ENCODE data around the gene UVRAG. TPM values are rescaled to one million over a fixed set of nuclear protein-coding genes. Genes with fewer than 3 reads are reported as not detected.
"Not testable (repeated sequence)": the region's sequence is repeated elsewhere in the genome, so short reads cannot be mapped to it uniquely, and the experiment has no call there.

The UVRAG gene
- total RNA-seq, 4 donors from 2014 or later = 14.6 to 28.0 (median 20.7) TPM

DNA sequence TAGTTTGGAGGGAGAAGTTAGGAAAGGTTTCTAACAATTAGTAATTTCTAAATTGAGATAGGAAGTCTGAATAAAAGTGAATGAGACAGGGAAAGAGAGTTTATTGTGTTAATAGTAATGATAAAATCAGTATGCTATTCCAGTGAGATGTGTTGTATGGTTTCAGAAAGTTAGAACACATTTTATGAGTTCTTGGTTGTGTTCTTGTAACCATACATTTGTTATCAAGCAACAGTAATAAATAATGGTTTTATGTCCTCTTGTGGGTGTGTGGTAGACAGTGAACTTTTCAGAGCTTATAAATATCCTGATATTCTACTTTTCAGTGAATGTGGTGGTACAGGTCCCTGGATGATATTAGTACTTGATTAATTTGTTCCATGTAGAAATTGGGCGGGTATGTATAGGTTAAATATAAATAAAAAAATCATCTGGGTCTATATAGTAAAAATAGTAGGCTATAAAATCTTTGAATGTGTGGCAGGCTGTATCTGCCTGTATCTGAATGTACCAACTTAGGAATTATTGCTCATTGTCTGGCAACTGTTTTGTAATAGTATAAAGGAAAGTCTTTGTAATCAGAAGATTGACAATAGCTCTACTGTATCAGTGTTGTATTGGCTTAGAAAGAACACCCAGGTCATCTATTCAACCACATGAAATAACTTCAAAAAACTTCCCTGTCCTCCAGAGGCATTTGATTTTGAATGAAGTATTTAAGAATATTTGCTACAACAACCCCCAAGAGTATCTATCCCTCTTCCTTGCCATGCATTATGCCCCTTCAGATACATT is 54.8 kb downstream of the UVRAG start:
- no peak for DNase-seq (ENCODE audit: low spot score in 2 of 2)
- 64 to 83% methylated on average over 1 of the region's 1 CpG for WGBS, 2 donors
- TF ChIP-seq, protein P1, sequence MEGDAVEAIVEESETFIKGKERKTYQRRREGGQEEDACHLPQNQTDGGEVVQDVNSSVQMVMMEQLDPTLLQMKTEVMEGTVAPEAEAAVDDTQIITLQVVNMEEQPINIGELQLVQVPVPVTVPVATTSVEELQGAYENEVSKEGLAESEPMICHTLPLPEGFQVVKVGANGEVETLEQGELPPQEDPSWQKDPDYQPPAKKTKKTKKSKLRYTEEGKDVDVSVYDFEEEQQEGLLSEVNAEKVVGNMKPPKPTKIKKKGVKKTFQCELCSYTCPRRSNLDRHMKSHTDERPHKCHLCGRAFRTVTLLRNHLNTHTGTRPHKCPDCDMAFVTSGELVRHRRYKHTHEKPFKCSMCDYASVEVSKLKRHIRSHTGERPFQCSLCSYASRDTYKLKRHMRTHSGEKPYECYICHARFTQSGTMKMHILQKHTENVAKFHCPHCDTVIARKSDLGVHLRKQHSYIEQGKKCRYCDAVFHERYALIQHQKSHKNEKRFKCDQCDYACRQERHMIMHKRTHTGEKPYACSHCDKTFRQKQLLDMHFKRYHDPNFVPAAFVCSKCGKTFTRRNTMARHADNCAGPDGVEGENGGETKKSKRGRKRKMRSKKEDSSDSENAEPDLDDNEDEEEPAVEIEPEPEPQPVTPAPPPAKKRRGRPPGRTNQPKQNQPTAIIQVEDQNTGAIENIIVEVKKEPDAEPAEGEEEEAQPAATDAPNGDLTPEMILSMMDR (IDR thresholded peaks at IDR 0.05) = no peak
- no peak for TF ChIP-seq POLR2A (IDR thresholded peaks at IDR 0.05)
- intact Hi-C loops (cut with DNase I; ENCODE audit: low total_unique reads) = no loop called here
- no peak overlapping the region for H3K4me3 ChIP-seq (ENCODE audit: low read depth, poor library complexity, severe bottlenecking)

DNA sequence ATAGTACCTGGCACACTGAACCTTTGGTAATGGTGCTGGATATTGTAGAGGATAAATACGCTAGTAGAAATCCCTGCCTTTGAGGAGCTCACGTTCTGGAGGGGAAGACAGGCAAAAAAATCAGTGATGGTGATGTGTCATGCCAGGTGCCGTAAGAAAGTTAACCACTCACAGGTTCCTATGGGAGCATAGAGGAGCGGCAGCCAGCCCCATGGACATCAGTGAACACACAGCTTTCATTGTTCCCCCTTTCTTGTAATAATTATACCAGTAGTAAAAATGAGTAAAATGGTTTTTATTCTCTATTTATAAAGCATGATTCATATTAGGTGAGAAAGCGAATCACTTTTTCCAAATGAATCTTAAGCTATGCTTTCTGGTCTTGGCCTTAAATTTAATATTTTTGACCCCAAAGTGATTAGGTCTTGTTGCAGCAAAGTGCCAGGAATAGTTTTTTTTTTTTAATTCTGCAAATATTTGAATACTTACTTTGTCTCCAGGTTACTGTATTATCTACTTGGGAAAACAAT is 57.9 kb downstream of the UVRAG start:
- intact Hi-C loops (cut with DNase I; ENCODE audit: low total_unique reads) = no loop called here
- TF ChIP-seq, protein P1 (IDR thresholded peaks at IDR 0.05) = no peak
- TF ChIP-seq POLR2A (IDR thresholded peaks at IDR 0.05) = no peak
- no peak for DNase-seq (ENCODE audit: low spot score in 2 of 2)
- no peak overlapping the region for H3K4me3 ChIP-seq (ENCODE audit: low read depth, poor library complexity, severe bottlenecking)
- WGBS, 2 donors = 64 to 65% methylated on average over 5 of the region's 5 CpGs

GRCh38 chr11:75873417-75874221 is 58.6 kb downstream of the UVRAG start:
- no peak overlapping the region for H3K4me3 ChIP-seq (ENCODE audit: low read depth, poor library complexity, severe bottlenecking)
- no peak for TF ChIP-seq POLR2A (IDR thresholded peaks at IDR 0.05)
- TF ChIP-seq, protein P1 (IDR thresholded peaks at IDR 0.05) = no peak
- 82 to 84% methylated on average over 8 of the region's 8 CpGs for WGBS, 2 donors
- intact Hi-C loops (cut with DNase I; ENCODE audit: low total_unique reads) = no loop called here
- no peak for DNase-seq (ENCODE audit: low spot score in 2 of 2)

GRCh38 chr11:75874684-75875341 is 59.8 kb downstream of the UVRAG start:
- intact Hi-C loops (cut with DNase I; ENCODE audit: low total_unique reads) = no loop called here
- no peak overlapping the region for H3K4me3 ChIP-seq (ENCODE audit: low read depth, poor library complexity, severe bottlenecking)
- WGBS, 2 donors = 75 to 88% methylated on average over 5 of the region's 5 CpGs
- no peak for DNase-seq (ENCODE audit: low spot score in 2 of 2)
- TF ChIP-seq, protein P1 (IDR thresholded peaks at IDR 0.05) = no peak
- no peak for TF ChIP-seq POLR2A (IDR thresholded peaks at IDR 0.05)

DNA sequence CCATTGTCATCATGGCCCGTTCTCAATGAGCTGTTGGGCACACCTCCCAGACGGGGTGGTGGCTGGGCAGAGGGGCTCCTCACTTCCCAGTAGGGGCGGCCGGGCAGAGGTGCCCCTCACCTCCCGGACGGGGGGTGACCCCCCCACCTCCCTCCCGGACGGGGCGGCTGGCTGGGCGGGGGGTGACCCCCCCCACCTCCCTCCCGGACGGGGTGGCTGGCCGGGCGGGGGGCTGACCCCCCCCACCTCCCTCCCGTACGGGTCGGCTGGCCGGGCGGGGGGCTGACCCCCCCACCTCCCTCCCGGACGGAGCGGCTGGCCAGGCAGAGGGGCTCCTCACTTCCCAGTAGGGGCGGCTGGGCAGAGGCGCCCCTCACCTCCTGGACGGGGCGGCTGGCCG is 62.3 kb downstream of the UVRAG start:
- intact Hi-C loops (cut with DNase I; ENCODE audit: low total_unique reads); H3K4me3 ChIP-seq (ENCODE audit: low read depth, poor library complexity, severe bottlenecking); DNase-seq (ENCODE audit: low spot score in 2 of 2): not testable (repeated sequence)
- 83 to 91% methylated on average over 5 to 6 of the region's 27 CpGs for WGBS, 2 donors

GRCh38 chr11:75877931-75878330 is 62.9 kb downstream of the UVRAG start:
- H3K4me3 ChIP-seq (ENCODE audit: low read depth, poor library complexity, severe bottlenecking); intact Hi-C loops (cut with DNase I; ENCODE audit: low total_unique reads); DNase-seq (ENCODE audit: low spot score in 2 of 2): not testable (repeated sequence)
- WGBS, 2 donors = 89 to 97% methylated on average over 7 to 15 of the region's 33 CpGs

All from lower leg skin (tissue), 4 donors.